ENCODE measurements around the gene ZHX3. TPM values are rescaled to one million over a fixed set of nuclear protein-coding genes. Genes with fewer than 3 reads are reported as not detected.

Gene ZHX3
- total and polyA plus RNA-seq, 9 of the 15 experiments (the other 6 are each of a cell fraction or from before 2014, with no cell fraction given), result 0.80 to 14.6 (median 4.9) TPM

GRCh38 chr20:41255655-41256054, 61.9 kb downstream of the ZHX3 start (continued):
- no peak for TF ChIP-seq ZNF395 (CRISPR knock-in tag; IDR thresholded peaks at IDR 0.05)
- no peak for TF ChIP-seq ASH1L (IDR thresholded peaks at IDR 0.05; ENCODE audit: borderline replicate concordance, low read depth, partially characterized antibody)
- no peak for TF ChIP-seq ZFPM2 (CRISPR knock-in tag; IDR thresholded peaks at IDR 0.05)
- no peak for TF ChIP-seq CHCHD3 (CRISPR knock-in tag; IDR thresholded peaks at IDR 0.05)

- Histone ChIP-seq H3K27me3 (ENCODE audit: control insufficient read depth in 2 of 2, insufficient read depth in 2 of 2, low read length in 2 of 2) (no peaks in the 10 kb centered on the region; a peak in 1 of 5 replicates), H3K9me1 (ENCODE audit: control insufficient read depth, insufficient read depth, low read length) (no peaks in the 10 kb centered on the region), H3K9ac (ENCODE audit: insufficient read depth in 1 of 2, low read depth in 2 of 2, low read length in 2 of 2) (no peak overlapping the region), H3K4me3 (no peak overlapping the region), H3K4me1 (replicated peaks in 1 of 2; ENCODE audit: control insufficient read depth in 2 of 2, insufficient read depth in 2 of 2, low read length in 2 of 2) (peaks cover 0 to 2% of the 10 kb centered on the region in 2 experiments; a peak in 3 of 5 replicates), H4K20me1 (replicated peaks; ENCODE audit: control insufficient read depth, insufficient read depth, low read length) (no peaks in the 10 kb centered on the region), H3K9me3 (replicated peaks; ENCODE audit: control insufficient read depth, insufficient read depth, low read depth, low read length) (no peaks in the 10 kb centered on the region), H3K4me2 (ENCODE audit: insufficient read depth, low read length) (no peak overlapping the region), H3K27ac (ENCODE audit: extremely low read depth, low read depth, low read length) (no peak overlapping the region), H2AFZ (ENCODE audit: low read depth, low read length) (no peak overlapping the region), H3K36me3 (ENCODE audit: control insufficient read depth, insufficient read depth, low read length) (no peaks in the 10 kb centered on the region; the same call in 2 of the 3 replicates), H3K79me2 (ENCODE audit: control insufficient read depth, insufficient read depth, low read length) (no peaks in the 10 kb centered on the region)
- CTCF ChIA-PET (ENCODE audit: low intra/inter-chr PET ratio), result interaction anchor here (0.6 to 3.1 kb wide), 4 partner anchors 76 to 161 kb away, joined by 3 to 49 read pairs (median 4); partner anchors contain the start of gene LPIN3
- 31% methylated on average over 9 of the region's 9 CpGs for WGBS (ENCODE audit: insufficient coverage, low coverage, missing lambda C conversion rate)
- intact Hi-C loops (cut with micrococcal nuclease), result loop anchor here (1.0 to 5.0 kb wide), 2 partner anchors 91 to 168 kb away; partner anchors contain the start of gene LPIN3
- ATAC-seq (peak; percentile 92), FAIRE-seq (peak; percentile 59), DNase-seq (ENCODE audit: extremely low read depth in 1 of 4, low spot score in 3 of 4) (peak; percentile 20 to 58 (median 49))
- BruUV-seq (replicated peaks), result no TSS peak
- POLR2A ChIA-PET, result interaction anchor here (0.6 to 1.0 kb wide), 5 partner anchors 8 to 1918 kb away, joined by 3 to 5 read pairs (median 3); no protein-coding TSS in a partner anchor
- in situ Hi-C loops (cut with MboI), result no loop called here
- no peak for TF ChIP-seq TEAD4 (IDR thresholded peaks at IDR 0.05; ENCODE audit: low read length)
- TF ChIP-seq TEAD4 (CRISPR knock-in tag; IDR thresholded peaks at IDR 0.05; ENCODE audit: borderline replicate concordance), result no peak
- no peak for TF ChIP-seq ZNF780A (CRISPR knock-in tag; IDR thresholded peaks at IDR 0.05)
- TF ChIP-seq GMEB1 (CRISPR knock-in tag; IDR thresholded peaks at IDR 0.05), result no peak
- TF ChIP-seq KDM5B (IDR thresholded peaks at IDR 0.05; ENCODE audit: insufficient replicate concordance, low read depth, low read length), result no peak
- TF ChIP-seq CREB5 (CRISPR knock-in tag; IDR thresholded peaks at IDR 0.05), result no peak
- no peak for TF ChIP-seq E2F1 (CRISPR knock-in tag; IDR thresholded peaks at IDR 0.05)
These were observed 67.9 kb downstream of the ZHX3 start for GRCh38 chr20:41249411-41250281.
